ENCODE data around the gene ZNF37A.
"Not testable (repeated sequence)": the region's sequence is repeated elsewhere in the genome, so short reads cannot be mapped to it uniquely, and the experiment has no call there.

The ZNF37A gene

GRCh38 chr10:38072552-38072951 lies 21.6 kb upstream of the ZNF37A start:
- no peak for DNase-seq (ENCODE audit: low read depth)

GRCh38 chr10:38076687-38077086 lies 17.4 kb upstream of the ZNF37A start:
- TF ChIP-seq CTCF (IDR thresholded peaks at IDR 0.05; ENCODE audit: control insufficient read depth, extremely low read depth, insufficient read depth): no peak
- H3K4me3 ChIP-seq (ENCODE audit: low read depth, low read length): no peak overlapping the region
- no peak for DNase-seq (ENCODE audit: low read depth)

More at GRCh38 chr10:38072552-38072951, 21.6 kb upstream of the ZNF37A start:
- TF ChIP-seq CTCF (IDR thresholded peaks at IDR 0.05; ENCODE audit: control insufficient read depth, extremely low read depth, insufficient read depth): no peak
- no peak overlapping the region for H3K4me3 ChIP-seq (ENCODE audit: low read depth, low read length)

- not testable (repeated sequence) for H3K4me3 ChIP-seq (ENCODE audit: low read depth, low read length); DNase-seq (ENCODE audit: low read depth)
These were observed 819 bp upstream of the ZNF37A start for GRCh38 chr10:38093318-38093717.

GRCh38 chr10:38093816-38094157 lies 350 bp upstream of the ZNF37A start:
- no peak for TF ChIP-seq CTCF (IDR thresholded peaks at IDR 0.05; ENCODE audit: control insufficient read depth, extremely low read depth, insufficient read depth)
- peak overlapping the region; percentile 73 for H3K4me3 ChIP-seq (ENCODE audit: low read depth, low read length)
- no peak for DNase-seq (ENCODE audit: low read depth)

- H3K4me3 ChIP-seq (ENCODE audit: low read depth, low read length): peak overlapping the region; percentile 73
- no peak for DNase-seq (ENCODE audit: low read depth)
These were observed 914 bp downstream of the ZNF37A start for GRCh38 chr10:38094927-38095574.

GRCh38 chr10:38102880-38103279 lies 8.7 kb downstream of the ZNF37A start:
- DNase-seq (ENCODE audit: low read depth): no peak
- no peak for TF ChIP-seq CTCF (IDR thresholded peaks at IDR 0.05; ENCODE audit: control insufficient read depth, extremely low read depth, insufficient read depth)
- H3K4me3 ChIP-seq (ENCODE audit: low read depth, low read length): no peak overlapping the region

More at GRCh38 chr10:38094927-38095574, 914 bp downstream of the ZNF37A start:
- no peak for TF ChIP-seq CTCF (IDR thresholded peaks at IDR 0.05; ENCODE audit: control insufficient read depth, extremely low read depth, insufficient read depth)

- no peak for DNase-seq (ENCODE audit: low read depth)
- no peak for TF ChIP-seq CTCF (IDR thresholded peaks at IDR 0.05; ENCODE audit: control insufficient read depth, extremely low read depth, insufficient read depth)
- H3K4me3 ChIP-seq (ENCODE audit: low read depth, low read length): no peak overlapping the region
These were observed 9.6 kb downstream of the ZNF37A start for GRCh38 chr10:38103756-38104155.

Data from LNCaP clone FGC (cell line).